Activated CD4-positive, alpha-beta T cell treated with anti-CD3 and anti-CD28 coated beads, Interleukin-2, amount 10 ng/mL, durations not matched to agents 24 days and 14 days (primary cell): ENCODE results near the gene NFS1. TPM values are rescaled to one million over a fixed set of nuclear protein-coding genes. Genes with fewer than 3 reads are reported as not detected.

Experiments
- DNase-seq: peaks from one replicate; pipeline ENCODE4 v3.0.0; 2022
- H3K27ac Mint-ChIP-seq: one replicate; pipeline ENCODE4 v1.8.0; 2022; ENCODE audit warnings: mild to moderate bottlenecking, mixed read lengths
- H3K27me3 Mint-ChIP-seq: one replicate; pipeline ENCODE4 v1.8.0; 2022; ENCODE audit warnings: mixed read lengths
- H3K36me3 Mint-ChIP-seq: one replicate; pipeline ENCODE4 v1.8.0; 2022; ENCODE audit warnings: low read depth, mild to moderate bottlenecking, mixed read lengths
- H3K4me1 Mint-ChIP-seq: one replicate; pipeline ENCODE4 v1.8.0; 2021; ENCODE audit warnings: mixed read lengths
- H3K4me3 Mint-ChIP-seq: one replicate; pipeline ENCODE4 v1.8.0; 2022; ENCODE audit warnings: mild to moderate bottlenecking, moderate library complexity, mixed read lengths
- H3K9me3 Mint-ChIP-seq: one replicate; pipeline ENCODE4 v1.8.0; 2021; ENCODE audit warnings: mixed read lengths
- intact Hi-C: fragments of 100-400 bp; cut with micrococcal nuclease; formaldehyde crosslinking; loops from one replicate; pipeline ENCODE4 v1.15.1; 2023
- total RNA-seq: library from RNA; stranded (reverse); gene quantifications from 2 replicates; pipeline ENCODE4 v1.2.3, GENCODE V29; 2022

The NFS1 gene
- total RNA-seq, 1 donor from 2014 or later, result 42.8 TPM

- Mint-ChIP-seq H3K4me3 (no peak overlapping the region), H3K27me3 (no peaks in the 10 kb centered on the region), H3K9me3 (no peaks in the 10 kb centered on the region), H3K4me1 (peaks cover 38% of the 10 kb centered on the region), H3K36me3 (peaks cover 6% of the 10 kb centered on the region), H3K27ac (no peak overlapping the region)
- DNase-seq, result no peak
- intact Hi-C loops, result no loop called here
These were observed 57.4 kb downstream of the NFS1 start for GRCh38 chr20:35641743-35642142.

- H3K27ac Mint-ChIP-seq, result no peak overlapping the region
- peaks cover 6% of the 10 kb centered on the region for H3K36me3 Mint-ChIP-seq
- DNase-seq, result no peak
- H3K27me3 Mint-ChIP-seq, result no peaks in the 10 kb centered on the region
- peaks cover 35% of the 10 kb centered on the region for H3K4me1 Mint-ChIP-seq
- no peaks in the 10 kb centered on the region for H3K9me3 Mint-ChIP-seq
- intact Hi-C loops, result no loop called here
- H3K4me3 Mint-ChIP-seq, result no peak overlapping the region
These were observed 58.4 kb downstream of the NFS1 start for GRCh38 chr20:35640724-35641123.

DNA sequence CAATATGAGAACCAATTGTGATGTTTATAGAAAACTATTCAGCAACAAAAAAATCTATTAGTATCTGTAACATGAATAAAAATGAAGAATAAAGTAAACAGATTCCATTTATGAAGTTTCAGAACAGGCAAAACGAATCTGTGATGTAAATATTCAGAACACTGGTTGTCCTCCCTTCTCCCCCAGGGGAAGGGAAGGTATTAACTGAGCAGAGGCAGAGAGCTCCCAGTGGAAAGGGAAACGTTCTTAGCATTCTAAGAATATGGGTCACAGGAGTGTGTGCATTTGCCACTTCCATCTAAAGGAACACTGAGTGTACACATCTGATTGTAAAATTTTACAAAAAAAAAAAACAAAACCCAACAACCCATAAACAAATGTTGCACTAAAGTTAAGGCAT lies 60.4 kb downstream of the NFS1 start:
- no peak overlapping the region for H3K27ac Mint-ChIP-seq

GRCh38 chr20:35637276-35637675 lies 61.9 kb downstream of the NFS1 start:
- peaks cover 25% of the 10 kb centered on the region for H3K4me1 Mint-ChIP-seq
- H3K27ac Mint-ChIP-seq, result peak overlapping the region; percentile 16
- no peaks in the 10 kb centered on the region for H3K9me3 Mint-ChIP-seq
- DNase-seq, result no peak
- intact Hi-C loops, result no loop called here
- no peaks in the 10 kb centered on the region for H3K27me3 Mint-ChIP-seq
- H3K36me3 Mint-ChIP-seq, result peaks cover 11% of the 10 kb centered on the region
- H3K4me3 Mint-ChIP-seq, result no peak overlapping the region

More for the DNA sequence above, 60.4 kb downstream of the NFS1 start:
- intact Hi-C loops, result no loop called here
- Mint-ChIP-seq H3K4me3 (no peak overlapping the region), H3K9me3 (no peaks in the 10 kb centered on the region), H3K36me3 (peaks cover 9% of the 10 kb centered on the region), H3K4me1 (peaks cover 36% of the 10 kb centered on the region), H3K27me3 (no peaks in the 10 kb centered on the region)
- no peak for DNase-seq

DNA sequence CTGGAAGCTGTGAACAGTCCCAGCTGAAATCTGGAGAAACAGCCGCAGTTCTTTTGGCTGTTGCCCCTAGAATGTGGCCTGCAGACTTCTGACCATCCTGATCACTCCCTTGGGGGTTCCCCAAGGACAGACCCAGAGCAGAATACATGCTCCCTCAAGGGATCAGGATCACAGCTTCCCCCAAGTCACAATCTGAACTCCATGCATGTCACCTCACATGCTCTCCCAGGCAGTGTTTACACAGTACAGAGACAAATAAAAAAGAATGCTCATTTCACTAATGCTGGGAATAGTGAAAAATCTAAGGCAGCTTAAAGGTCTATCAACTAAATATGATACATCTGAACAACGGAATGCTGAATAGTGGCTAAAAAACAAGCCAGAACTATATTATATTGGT lies 63.1 kb downstream of the NFS1 start:
- peaks cover 17% of the 10 kb centered on the region for H3K36me3 Mint-ChIP-seq
- intact Hi-C loops, result no loop called here
- H3K4me1 Mint-ChIP-seq, result peaks cover 21% of the 10 kb centered on the region
- no peak for DNase-seq
- H3K4me3 Mint-ChIP-seq, result no peak overlapping the region
- no peaks in the 10 kb centered on the region for H3K9me3 Mint-ChIP-seq
- no peaks in the 10 kb centered on the region for H3K27me3 Mint-ChIP-seq
- H3K27ac Mint-ChIP-seq, result peak overlapping the region; percentile 55

DNA sequence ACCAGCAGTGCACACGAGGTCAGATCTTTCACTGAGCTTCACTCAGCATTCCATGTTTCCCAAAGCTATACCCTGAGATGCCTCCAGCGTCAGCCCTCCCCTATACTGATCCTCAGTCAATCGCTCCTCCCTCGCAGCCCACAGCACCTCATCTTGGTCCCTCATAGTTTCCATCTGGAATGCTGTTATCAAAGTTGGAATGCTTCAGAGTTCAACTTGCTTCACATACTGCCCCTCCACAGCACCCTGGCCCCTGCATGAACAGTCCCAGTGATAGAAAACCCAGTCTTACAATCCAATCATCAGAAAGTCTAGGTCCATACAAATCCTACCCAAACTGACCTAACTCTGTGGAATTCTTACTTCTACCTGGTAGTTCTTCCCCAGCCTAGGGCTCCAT lies 63.5 kb downstream of the NFS1 start:
- Mint-ChIP-seq H3K9me3 (no peaks in the 10 kb centered on the region), H3K4me3 (no peak overlapping the region), H3K4me1 (peaks cover 18% of the 10 kb centered on the region), H3K36me3 (peaks cover 20% of the 10 kb centered on the region), H3K27me3 (no peaks in the 10 kb centered on the region), H3K27ac (peak overlapping the region; percentile 55)
- intact Hi-C loops, result no loop called here
- no peak for DNase-seq

- Mint-ChIP-seq H3K36me3 (peaks cover 37% of the 10 kb centered on the region), H3K4me3 (no peak overlapping the region), H3K27me3 (no peaks in the 10 kb centered on the region), H3K4me1 (peaks cover 11% of the 10 kb centered on the region), H3K9me3 (no peaks in the 10 kb centered on the region), H3K27ac (no peak overlapping the region)
- DNase-seq, result no peak
- intact Hi-C loops, result no loop called here
These were observed 66.5 kb downstream of the NFS1 start for GRCh38 chr20:35632539-35633115.

GRCh38 chr20:35630636-35631035 lies 68.5 kb downstream of the NFS1 start:
- intact Hi-C loops, result no loop called here
- Mint-ChIP-seq H3K4me1 (peaks cover 6% of the 10 kb centered on the region), H3K27ac (no peak overlapping the region), H3K27me3 (no peaks in the 10 kb centered on the region), H3K4me3 (no peak overlapping the region), H3K36me3 (peaks cover 53% of the 10 kb centered on the region), H3K9me3 (no peaks in the 10 kb centered on the region)
- DNase-seq, result no peak

GRCh38 chr20:35629427-35630145 lies 69.6 kb downstream of the NFS1 start:
- Mint-ChIP-seq H3K36me3 (peaks cover 56% of the 10 kb centered on the region), H3K4me1 (peaks cover 2% of the 10 kb centered on the region), H3K27ac (no peak overlapping the region), H3K9me3 (no peaks in the 10 kb centered on the region), H3K4me3 (no peak overlapping the region), H3K27me3 (no peaks in the 10 kb centered on the region)
- intact Hi-C loops, result no loop called here
- DNase-seq, result no peak

- peaks cover 55% of the 10 kb centered on the region for H3K36me3 Mint-ChIP-seq
- H3K27me3 Mint-ChIP-seq, result no peaks in the 10 kb centered on the region
- no peak overlapping the region for H3K27ac Mint-ChIP-seq
- H3K4me3 Mint-ChIP-seq, result no peak overlapping the region
- no peaks in the 10 kb centered on the region for H3K9me3 Mint-ChIP-seq
- peaks cover 2% of the 10 kb centered on the region for H3K4me1 Mint-ChIP-seq
- no peak for DNase-seq
- intact Hi-C loops, result no loop called here
These were observed 72.0 kb downstream of the NFS1 start for GRCh38 chr20:35627121-35627520.

DNA sequence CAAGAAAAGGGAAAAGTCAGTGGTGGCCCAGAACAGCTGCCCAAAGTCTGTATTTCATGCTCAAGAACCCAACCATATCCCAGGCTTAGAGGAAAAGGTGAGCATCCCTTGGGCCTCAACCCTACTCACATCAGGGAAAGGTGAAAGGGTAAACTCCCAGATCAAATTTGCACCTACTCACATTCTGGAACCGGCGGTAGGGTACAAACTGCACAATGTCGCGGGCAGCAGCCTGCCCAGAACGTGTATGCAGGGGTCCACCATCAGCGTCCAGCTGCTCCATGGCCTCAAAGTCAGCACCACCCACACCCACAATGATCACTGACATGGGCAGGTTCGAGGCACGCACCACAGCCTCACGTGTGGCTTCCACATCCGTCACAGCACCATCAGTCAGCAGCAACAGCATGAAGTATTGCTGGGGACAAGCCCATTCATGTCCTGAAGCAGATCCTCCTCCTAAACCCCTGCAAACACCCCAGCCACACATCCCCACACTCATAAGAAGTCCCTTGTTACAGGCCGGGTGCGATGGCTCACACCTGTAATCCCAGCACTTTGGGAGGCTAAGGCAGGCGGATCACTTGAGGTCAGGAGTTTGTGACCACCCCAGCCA lies 72.7 kb downstream of the NFS1 start:
- no peak for DNase-seq
- H3K4me1 Mint-ChIP-seq, result peaks cover 2% of the 10 kb centered on the region
- peak overlapping the region; percentile 20 for H3K27ac Mint-ChIP-seq
- H3K27me3 Mint-ChIP-seq, result no peaks in the 10 kb centered on the region
- intact Hi-C loops, result no loop called here
- H3K36me3 Mint-ChIP-seq, result peaks cover 55% of the 10 kb centered on the region
- no peak overlapping the region for H3K4me3 Mint-ChIP-seq
- H3K9me3 Mint-ChIP-seq, result no peaks in the 10 kb centered on the region

- no peaks in the 10 kb centered on the region for H3K27me3 Mint-ChIP-seq
- no peaks in the 10 kb centered on the region for H3K9me3 Mint-ChIP-seq
- DNase-seq, result no peak
- H3K27ac Mint-ChIP-seq, result peak overlapping the region; percentile 81
- peaks cover 4% of the 10 kb centered on the region for H3K4me1 Mint-ChIP-seq
- no peak overlapping the region for H3K4me3 Mint-ChIP-seq
- intact Hi-C loops, result no loop called here
- peaks cover 53% of the 10 kb centered on the region for H3K36me3 Mint-ChIP-seq
These were observed 73.4 kb downstream of the NFS1 start for GRCh38 chr20:35625584-35626385.

- intact Hi-C loops, result no loop called here
- Mint-ChIP-seq H3K27me3 (no peaks in the 10 kb centered on the region), H3K36me3 (peaks cover 31% of the 10 kb centered on the region), H3K4me1 (peaks cover 29% of the 10 kb centered on the region), H3K9me3 (no peaks in the 10 kb centered on the region), H3K4me3 (no peak overlapping the region), H3K27ac (no peak overlapping the region)
- DNase-seq, result no peak
These were observed 77.6 kb downstream of the NFS1 start for GRCh38 chr20:35621560-35621946.
